Measurements from ENCODE around the gene UBE2N.
"Not testable (repeated sequence)": the region's sequence is repeated elsewhere in the genome, so short reads cannot be mapped to it uniquely, and the experiment has no call there.

UBE2N gene

DNA sequence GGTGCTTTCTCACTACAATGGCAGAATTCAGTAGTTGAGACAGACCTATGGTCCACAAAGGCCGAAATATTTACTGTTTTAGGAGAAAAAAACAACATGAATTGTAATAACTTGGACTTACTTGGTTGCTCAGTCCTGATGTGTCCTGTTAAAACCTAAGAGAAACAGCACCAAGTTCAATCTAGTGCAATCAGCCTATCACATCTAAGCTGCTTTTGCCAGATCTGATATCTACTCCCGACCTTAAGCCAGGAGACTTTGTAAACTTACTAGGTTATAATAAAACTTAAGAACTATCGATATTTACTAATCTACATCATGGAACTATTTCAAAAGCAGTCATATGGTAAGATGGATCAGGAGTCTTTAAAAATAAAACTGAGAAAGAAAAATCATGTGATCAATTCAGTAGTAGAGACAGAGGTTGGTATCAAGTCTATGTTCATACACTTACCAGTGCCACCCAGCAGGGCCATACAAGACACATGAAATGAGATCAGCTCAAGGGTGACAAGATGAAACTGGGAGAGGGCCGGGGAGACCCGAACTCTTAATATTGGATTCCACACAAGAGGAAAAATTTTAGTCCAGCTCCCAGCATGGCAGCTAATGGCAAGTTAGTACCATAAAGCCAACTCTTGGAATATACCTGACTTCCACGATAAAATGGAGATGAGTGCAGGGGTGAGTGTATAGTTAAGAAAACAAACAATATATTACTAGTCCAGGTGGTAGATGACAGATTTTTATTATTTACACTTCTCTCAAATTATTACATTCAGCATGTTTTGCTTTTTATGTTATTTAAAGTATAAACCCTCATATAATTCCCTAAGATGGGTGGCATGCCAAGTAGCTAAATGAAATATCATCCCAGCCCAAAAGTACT lies 36.5 kb downstream of the UBE2N start:
- Histone ChIP-seq H2AFZ (ENCODE audit: low read length) (no peak overlapping the region), H4K20me1 (ENCODE audit: insufficient read depth, low read length, poor library complexity, severe bottlenecking) (no peaks in the 10 kb centered on the region), H3K36me3 (ENCODE audit: insufficient read depth, low read length) (peaks cover 52% of the 10 kb centered on the region), H3K9me3 (ENCODE audit: insufficient read depth, low read depth, low read length) (no peaks in the 10 kb centered on the region), H3K4me1 (ENCODE audit: insufficient read depth, low read length, poor library complexity, severe bottlenecking) (no peaks in the 10 kb centered on the region), H3K79me2 (ENCODE audit: insufficient read depth, low read length) (no peaks in the 10 kb centered on the region), H3K9me2 (replicated peaks; ENCODE audit: low read depth, low read length) (no peaks in the 10 kb centered on the region), H3F3A (ENCODE audit: low read depth) (no peaks in the 10 kb centered on the region), H3K9ac (ENCODE audit: low read depth, low read length, poor library complexity, severe bottlenecking) (no peak overlapping the region), H3K27me3 (ENCODE audit: insufficient read depth, low read length, poor library complexity, severe bottlenecking) (no peaks in the 10 kb centered on the region), H3K4me3 (ENCODE audit: low read length, poor library complexity, severe bottlenecking) (no peak overlapping the region), H3K4me2 (ENCODE audit: low read depth, low read length, poor library complexity, severe bottlenecking) (no peak overlapping the region)
- TF ChIP-seq EZH2phosphoT487 (IDR thresholded peaks at IDR 0.05; ENCODE audit: borderline replicate concordance), result no peak
- TF ChIP-seq, protein P1, sequence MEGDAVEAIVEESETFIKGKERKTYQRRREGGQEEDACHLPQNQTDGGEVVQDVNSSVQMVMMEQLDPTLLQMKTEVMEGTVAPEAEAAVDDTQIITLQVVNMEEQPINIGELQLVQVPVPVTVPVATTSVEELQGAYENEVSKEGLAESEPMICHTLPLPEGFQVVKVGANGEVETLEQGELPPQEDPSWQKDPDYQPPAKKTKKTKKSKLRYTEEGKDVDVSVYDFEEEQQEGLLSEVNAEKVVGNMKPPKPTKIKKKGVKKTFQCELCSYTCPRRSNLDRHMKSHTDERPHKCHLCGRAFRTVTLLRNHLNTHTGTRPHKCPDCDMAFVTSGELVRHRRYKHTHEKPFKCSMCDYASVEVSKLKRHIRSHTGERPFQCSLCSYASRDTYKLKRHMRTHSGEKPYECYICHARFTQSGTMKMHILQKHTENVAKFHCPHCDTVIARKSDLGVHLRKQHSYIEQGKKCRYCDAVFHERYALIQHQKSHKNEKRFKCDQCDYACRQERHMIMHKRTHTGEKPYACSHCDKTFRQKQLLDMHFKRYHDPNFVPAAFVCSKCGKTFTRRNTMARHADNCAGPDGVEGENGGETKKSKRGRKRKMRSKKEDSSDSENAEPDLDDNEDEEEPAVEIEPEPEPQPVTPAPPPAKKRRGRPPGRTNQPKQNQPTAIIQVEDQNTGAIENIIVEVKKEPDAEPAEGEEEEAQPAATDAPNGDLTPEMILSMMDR (conservative IDR thresholded peaks at IDR 0.05; ENCODE audit: low read length), result no peak

DNA sequence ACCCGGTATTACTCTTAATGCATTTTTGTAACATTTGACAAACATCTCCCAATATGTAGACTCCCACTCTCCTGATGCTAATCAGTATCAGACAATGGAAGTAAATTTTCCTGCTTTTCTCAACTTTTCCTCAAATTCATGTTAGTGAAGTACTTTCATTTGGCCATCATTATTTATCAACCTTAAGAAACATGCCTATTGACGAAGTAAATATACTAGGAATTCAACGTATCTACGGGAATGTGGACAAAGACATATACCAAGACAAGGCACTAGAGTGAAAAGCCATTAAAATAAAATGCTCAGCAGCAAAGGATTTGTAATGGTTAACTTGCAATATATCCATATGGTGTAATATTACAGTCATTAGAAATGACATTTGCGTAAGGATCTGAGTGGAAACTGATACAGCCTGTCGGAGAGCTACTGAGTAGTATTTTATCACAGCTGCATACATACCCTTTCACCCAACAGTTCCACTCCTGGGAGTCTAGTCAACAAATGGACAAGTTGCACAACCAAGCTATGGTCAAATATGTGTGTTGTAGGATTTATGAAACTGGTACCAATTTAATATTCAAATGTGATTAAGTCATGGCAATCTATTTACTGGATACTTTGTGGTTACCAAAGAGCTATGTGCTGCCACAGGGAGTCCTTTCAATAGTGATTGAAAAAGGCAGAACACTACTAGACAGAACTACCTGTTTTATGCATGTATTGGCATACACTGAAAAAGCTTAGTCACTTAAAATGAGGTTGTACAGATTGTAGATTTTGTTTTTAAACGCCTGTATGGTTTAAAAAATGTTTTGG lies 37.6 kb downstream of the UBE2N start:
- Histone ChIP-seq H2AFZ (ENCODE audit: low read length) (no peak overlapping the region), H3K9ac (ENCODE audit: low read depth, low read length, poor library complexity, severe bottlenecking) (no peak overlapping the region), H3K4me1 (ENCODE audit: insufficient read depth, low read length, poor library complexity, severe bottlenecking) (no peaks in the 10 kb centered on the region), H3K79me2 (ENCODE audit: insufficient read depth, low read length) (no peaks in the 10 kb centered on the region), H3K4me2 (ENCODE audit: low read depth, low read length, poor library complexity, severe bottlenecking) (no peak overlapping the region), H3K27me3 (ENCODE audit: insufficient read depth, low read length, poor library complexity, severe bottlenecking) (no peaks in the 10 kb centered on the region), H3K4me3 (ENCODE audit: low read length, poor library complexity, severe bottlenecking) (no peak overlapping the region), H3K9me2 (replicated peaks; ENCODE audit: low read depth, low read length) (no peaks in the 10 kb centered on the region), H4K20me1 (ENCODE audit: insufficient read depth, low read length, poor library complexity, severe bottlenecking) (no peaks in the 10 kb centered on the region), H3F3A (ENCODE audit: low read depth) (no peaks in the 10 kb centered on the region), H3K9me3 (ENCODE audit: insufficient read depth, low read depth, low read length) (no peaks in the 10 kb centered on the region), H3K36me3 (ENCODE audit: insufficient read depth, low read length) (peaks cover 44% of the 10 kb centered on the region; the same call in 1 of the 2 replicates)
- TF ChIP-seq, protein P1 (conservative IDR thresholded peaks at IDR 0.05; ENCODE audit: low read length), result no peak
- no peak for TF ChIP-seq EZH2phosphoT487 (IDR thresholded peaks at IDR 0.05; ENCODE audit: borderline replicate concordance)

DNA sequence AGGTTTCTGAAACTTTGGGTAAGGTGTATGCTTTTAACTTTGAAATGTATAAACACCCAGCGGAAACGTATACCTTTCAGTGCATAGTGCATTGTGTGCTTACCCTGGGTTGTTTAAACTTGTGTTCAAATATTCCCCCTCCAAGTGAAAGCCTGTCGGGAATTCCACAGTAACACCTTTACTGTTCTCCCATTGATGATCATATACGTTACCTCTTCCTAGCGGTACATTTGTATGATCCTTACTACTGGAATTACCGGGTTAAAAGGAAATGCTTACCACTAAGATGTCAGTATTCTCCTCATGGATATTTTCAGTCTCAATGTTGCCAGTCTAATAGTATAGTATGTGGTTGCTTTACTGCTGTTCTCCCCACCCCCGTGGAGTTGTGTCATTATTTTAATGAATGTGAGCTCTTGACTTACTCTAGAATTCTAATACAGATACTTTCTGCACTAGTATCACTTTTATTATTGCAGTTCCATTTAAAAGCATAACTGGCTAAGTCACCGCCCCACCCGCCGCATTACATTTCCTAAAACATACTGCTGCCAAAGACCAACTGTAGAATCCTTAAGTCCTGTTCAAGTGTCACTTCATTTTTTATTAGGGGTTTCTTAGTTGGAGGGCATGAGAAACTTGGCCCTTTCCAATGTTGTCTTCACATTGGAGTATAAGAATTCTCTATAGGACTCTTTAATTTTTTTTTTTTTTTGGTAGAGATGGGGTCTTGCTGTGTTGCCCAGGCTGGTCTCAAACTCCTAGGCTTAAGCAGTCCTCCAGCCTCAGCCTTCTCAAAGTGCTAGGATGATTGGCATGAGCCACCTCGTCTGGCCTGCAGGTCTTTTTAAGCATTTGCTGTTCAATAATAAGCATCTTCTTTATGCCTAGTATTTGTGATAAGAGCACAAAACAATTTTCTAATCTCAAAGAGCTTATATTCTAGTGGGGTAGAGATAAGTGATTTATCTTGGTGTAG lies 39.1 kb downstream of the UBE2N start:
- TF ChIP-seq, protein P1 (conservative IDR thresholded peaks at IDR 0.05; ENCODE audit: low read length), result no peak
- no peak for TF ChIP-seq EZH2phosphoT487 (IDR thresholded peaks at IDR 0.05; ENCODE audit: borderline replicate concordance)
- H3K36me3 ChIP-seq (ENCODE audit: insufficient read depth, low read length), result peaks cover 42% of the 10 kb centered on the region; the same call in 1 of the 2 replicates

DNA sequence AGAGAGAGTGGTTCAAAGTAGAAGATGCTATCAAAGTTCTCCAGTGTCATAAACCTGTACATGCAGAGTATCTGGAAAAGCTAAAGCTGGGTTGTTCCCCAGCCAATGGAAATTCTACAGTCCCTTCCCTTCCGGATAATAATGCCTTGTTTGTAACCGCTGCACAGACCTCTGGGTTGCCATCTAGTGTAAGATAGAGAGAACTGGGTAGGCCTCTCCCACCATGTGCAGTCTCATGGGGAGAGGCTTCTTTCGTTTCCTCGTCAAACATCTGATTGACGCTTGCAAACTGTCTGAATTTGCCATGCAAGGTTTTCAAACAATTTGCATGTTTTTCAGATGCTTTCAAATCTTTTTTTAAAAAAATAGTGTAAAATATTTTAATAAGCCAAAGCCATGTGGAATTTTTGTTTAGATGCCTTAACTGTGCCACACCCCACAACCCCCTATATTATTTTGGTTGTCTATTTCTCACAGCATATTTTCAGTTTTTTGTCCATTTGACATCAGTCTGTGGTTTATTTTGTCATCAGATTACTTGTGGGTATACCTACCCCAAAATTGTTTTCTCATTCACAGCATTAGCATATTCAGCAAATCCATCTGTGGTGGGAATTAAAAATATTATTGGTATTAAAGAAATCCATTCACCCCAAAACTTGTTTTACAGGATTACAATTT lies 42.4 kb downstream of the UBE2N start:
- H3K4me2 ChIP-seq (ENCODE audit: low read depth, low read length, poor library complexity, severe bottlenecking); H3K27me3 ChIP-seq (ENCODE audit: insufficient read depth, low read length, poor library complexity, severe bottlenecking); H3K4me3 ChIP-seq (ENCODE audit: low read length, poor library complexity, severe bottlenecking); H3K9me3 ChIP-seq (ENCODE audit: insufficient read depth, low read depth, low read length); H2AFZ ChIP-seq (ENCODE audit: low read length); H3K9me2 ChIP-seq (replicated peaks; ENCODE audit: low read depth, low read length); H3K9ac ChIP-seq (ENCODE audit: low read depth, low read length, poor library complexity, severe bottlenecking); H3K4me1 ChIP-seq (ENCODE audit: insufficient read depth, low read length, poor library complexity, severe bottlenecking); H3F3A ChIP-seq (ENCODE audit: low read depth); H4K20me1 ChIP-seq (ENCODE audit: insufficient read depth, low read length, poor library complexity, severe bottlenecking); H3K79me2 ChIP-seq (ENCODE audit: insufficient read depth, low read length): not testable (repeated sequence)
- H3K36me3 ChIP-seq (ENCODE audit: insufficient read depth, low read length), result peaks cover 45% of the 10 kb centered on the region; the same call in 1 of the 2 replicates

More for the DNA sequence above, 39.1 kb downstream of the UBE2N start:
- Histone ChIP-seq H3K9ac (ENCODE audit: low read depth, low read length, poor library complexity, severe bottlenecking) (no peak overlapping the region), H4K20me1 (ENCODE audit: insufficient read depth, low read length, poor library complexity, severe bottlenecking) (no peaks in the 10 kb centered on the region), H3K79me2 (ENCODE audit: insufficient read depth, low read length) (no peaks in the 10 kb centered on the region), H2AFZ (ENCODE audit: low read length) (no peak overlapping the region), H3K4me2 (ENCODE audit: low read depth, low read length, poor library complexity, severe bottlenecking) (no peak overlapping the region), H3K27me3 (ENCODE audit: insufficient read depth, low read length, poor library complexity, severe bottlenecking) (no peaks in the 10 kb centered on the region), H3F3A (ENCODE audit: low read depth) (no peaks in the 10 kb centered on the region), H3K4me1 (ENCODE audit: insufficient read depth, low read length, poor library complexity, severe bottlenecking) (no peaks in the 10 kb centered on the region), H3K4me3 (ENCODE audit: low read length, poor library complexity, severe bottlenecking) (no peak overlapping the region), H3K9me3 (ENCODE audit: insufficient read depth, low read depth, low read length) (no peaks in the 10 kb centered on the region), H3K9me2 (replicated peaks; ENCODE audit: low read depth, low read length) (no peaks in the 10 kb centered on the region)

All from Loucy (cell line).